Kidney (tissue), 14 donors: ENCODE data around the gene LPCAT1. TPM values are rescaled to one million over a fixed set of nuclear protein-coding genes. Genes with fewer than 3 reads are reported as not detected.

Source experiments
- DNase-seq, 5 donors: peaks; one replicate each; pipeline ENCODE4 v3.0.0-alpha.2; 2013 to 2020
- FAIRE-seq: peaks from 2 replicates; lab custom pipeline; 2012; peaks lifted over from hg19 to GRCh38; lab: Jason Lieb, UNC
- H3K27ac ChIP-seq, 2 donors: one replicate each; pipeline ENCODE4 v1.7.0; 2013; ENCODE audit warnings: low read depth in 2 of 2, low read length in 2 of 2, inconsistent platforms in 1 of 2
- H3K27me3 ChIP-seq: one replicate; pipeline ENCODE4 v1.7.1; 2013; ENCODE audit warnings: low read length, inconsistent platforms; ENCODE audit not compliant: control insufficient read depth, insufficient read depth
- H3K36me3 ChIP-seq, 3 donors: one replicate each; pipeline versions ENCODE4 v1.7.0 to v1.7.1; 2013; ENCODE audit warnings: low read length in 3 of 3, control low read depth in 1 of 3, inconsistent platforms in 1 of 3; ENCODE audit not compliant: insufficient read depth in 3 of 3, control insufficient read depth in 2 of 3
- H3K4me1 ChIP-seq, 3 donors: one replicate each; pipeline versions ENCODE4 v1.7.0 to v1.7.1; 2013; ENCODE audit warnings: low read length in 3 of 3, inconsistent platforms in 1 of 3, low read depth in 1 of 3; ENCODE audit not compliant: control insufficient read depth in 2 of 3, insufficient read depth in 2 of 3
- H3K4me3 ChIP-seq, 3 donors: one replicate each; pipeline versions ENCODE4 v1.7.0 to v1.8.1; 2013; ENCODE audit warnings: low read length in 3 of 3, control low read depth in 1 of 3, inconsistent platforms in 1 of 3
- H3K9ac ChIP-seq, 3 donors: one replicate each; pipeline versions ENCODE4 v1.7.0 to v1.7.1; 2013; ENCODE audit warnings: low read length in 3 of 3, control low read depth in 1 of 3, inconsistent platforms in 1 of 3
- H3K9me3 ChIP-seq, 3 donors: one replicate each; pipeline versions ENCODE4 v1.7.0 to v1.7.1; 2013; ENCODE audit warnings: low read length in 3 of 3, control low read depth in 1 of 3, inconsistent platforms in 1 of 3; ENCODE audit not compliant: control insufficient read depth in 2 of 3, insufficient read depth in 1 of 3
- intact Hi-C: fragments of 100-400 bp; cut with DNase I; formaldehyde crosslinking; loops from one replicate; pipeline ENCODE4 v1.11.1; 2022
- polyA plus RNA-seq: library from polyadenylated mRNA; stranded (reverse); fragments of 350-450 nt; fragmentation: Illumina TruSeq; extraction: RNeasy Lipid Tissue Mini Kit (QIAGEN cat#74804); gene quantifications from one replicate; pipeline ENCODE4 v1.2.3, GENCODE V29; 2014; ENCODE audit warnings: low read depth, low replicate concordance; ENCODE audit not compliant: insufficient read depth
- total RNA-seq: library from RNA; stranded (reverse); fragmentation: NEBNext Ultra II Directional; extraction: Animal tissue kit (Norgen Biotek cat#: 25700); gene quantifications from one replicate; pipeline ENCODE4 v1.2.1, GENCODE V29; 2021
- TF ChIP-seq, protein P1 (sequence below): IDR thresholded peaks from 3 replicates; pipeline ENCODE4 v1.5.1; 2012; ENCODE audit warnings: mild to moderate bottlenecking, moderate library complexity, borderline replicate concordance; ENCODE audit not compliant: insufficient read depth; ENCODE audit errors: extremely low read depth
- donor health status: control.
- donor health status: control.
- donor health status: control.
- donor health status: control.
- donor health status: control.
- donor health status: DM: yes; HTN: yes; CAD: no.
- donor health status: Normal renal cell carcinoma (clear cell type).

Gene LPCAT1
- total and polyA plus RNA-seq, 2 donors from 2014 or later: 22.2 to 46.5 TPM

GRCh38 chr5:1497242-1497777 lies 26.4 kb downstream of the LPCAT1 start:
- peaks cover 2 to 5% (median 4%) of the 10 kb centered on the region in 3 donors for H3K36me3 ChIP-seq
- H3K4me3 ChIP-seq: no peak overlapping the region
- peaks cover 0 to 18% (median 5%) of the 10 kb centered on the region in 3 donors for H3K4me1 ChIP-seq
- H3K9me3 ChIP-seq: peaks cover 0 to 2% (median 0%) of the 10 kb centered on the region in 3 donors
- no peaks in the 10 kb centered on the region for H3K27me3 ChIP-seq
- DNase-seq (no peak), FAIRE-seq (no peak)
- intact Hi-C loops: no loop called here
- no peak overlapping the region for H3K27ac ChIP-seq
- TF ChIP-seq, protein P1, sequence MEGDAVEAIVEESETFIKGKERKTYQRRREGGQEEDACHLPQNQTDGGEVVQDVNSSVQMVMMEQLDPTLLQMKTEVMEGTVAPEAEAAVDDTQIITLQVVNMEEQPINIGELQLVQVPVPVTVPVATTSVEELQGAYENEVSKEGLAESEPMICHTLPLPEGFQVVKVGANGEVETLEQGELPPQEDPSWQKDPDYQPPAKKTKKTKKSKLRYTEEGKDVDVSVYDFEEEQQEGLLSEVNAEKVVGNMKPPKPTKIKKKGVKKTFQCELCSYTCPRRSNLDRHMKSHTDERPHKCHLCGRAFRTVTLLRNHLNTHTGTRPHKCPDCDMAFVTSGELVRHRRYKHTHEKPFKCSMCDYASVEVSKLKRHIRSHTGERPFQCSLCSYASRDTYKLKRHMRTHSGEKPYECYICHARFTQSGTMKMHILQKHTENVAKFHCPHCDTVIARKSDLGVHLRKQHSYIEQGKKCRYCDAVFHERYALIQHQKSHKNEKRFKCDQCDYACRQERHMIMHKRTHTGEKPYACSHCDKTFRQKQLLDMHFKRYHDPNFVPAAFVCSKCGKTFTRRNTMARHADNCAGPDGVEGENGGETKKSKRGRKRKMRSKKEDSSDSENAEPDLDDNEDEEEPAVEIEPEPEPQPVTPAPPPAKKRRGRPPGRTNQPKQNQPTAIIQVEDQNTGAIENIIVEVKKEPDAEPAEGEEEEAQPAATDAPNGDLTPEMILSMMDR: no peak
- no peak overlapping the region for H3K9ac ChIP-seq

DNA sequence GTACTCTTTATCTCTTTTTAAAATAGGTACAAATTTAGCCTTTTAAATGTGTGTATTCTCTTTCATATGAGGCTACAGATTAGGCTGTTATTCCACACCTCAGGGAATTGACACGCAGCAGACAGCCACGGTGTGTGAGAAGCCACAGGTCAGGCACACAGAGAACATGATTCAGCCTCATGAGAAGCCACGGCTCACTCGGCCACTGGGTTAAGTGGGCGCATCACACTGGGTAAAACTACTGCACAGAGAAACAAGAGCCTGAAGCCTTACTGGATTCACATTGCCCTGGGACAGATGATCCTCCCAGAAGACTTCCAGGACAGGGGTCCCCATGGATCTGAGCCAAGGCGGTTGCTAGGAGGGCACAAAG lies 28.2 kb downstream of the LPCAT1 start:
- TF ChIP-seq, protein P1: no peak
- Histone ChIP-seq H3K9ac (no peak overlapping the region), H3K4me3 (no peak overlapping the region), H3K27me3 (no peaks in the 10 kb centered on the region), H3K27ac (no peak overlapping the region), H3K36me3 (peaks cover 4 to 5% (median 4%) of the 10 kb centered on the region in 3 donors), H3K9me3 (peaks cover 0 to 2% (median 0%) of the 10 kb centered on the region in 3 donors), H3K4me1 (peaks cover 0 to 7% (median 5%) of the 10 kb centered on the region in 3 donors)
- FAIRE-seq (no peak), DNase-seq (no peak)
- intact Hi-C loops: no loop called here

DNA sequence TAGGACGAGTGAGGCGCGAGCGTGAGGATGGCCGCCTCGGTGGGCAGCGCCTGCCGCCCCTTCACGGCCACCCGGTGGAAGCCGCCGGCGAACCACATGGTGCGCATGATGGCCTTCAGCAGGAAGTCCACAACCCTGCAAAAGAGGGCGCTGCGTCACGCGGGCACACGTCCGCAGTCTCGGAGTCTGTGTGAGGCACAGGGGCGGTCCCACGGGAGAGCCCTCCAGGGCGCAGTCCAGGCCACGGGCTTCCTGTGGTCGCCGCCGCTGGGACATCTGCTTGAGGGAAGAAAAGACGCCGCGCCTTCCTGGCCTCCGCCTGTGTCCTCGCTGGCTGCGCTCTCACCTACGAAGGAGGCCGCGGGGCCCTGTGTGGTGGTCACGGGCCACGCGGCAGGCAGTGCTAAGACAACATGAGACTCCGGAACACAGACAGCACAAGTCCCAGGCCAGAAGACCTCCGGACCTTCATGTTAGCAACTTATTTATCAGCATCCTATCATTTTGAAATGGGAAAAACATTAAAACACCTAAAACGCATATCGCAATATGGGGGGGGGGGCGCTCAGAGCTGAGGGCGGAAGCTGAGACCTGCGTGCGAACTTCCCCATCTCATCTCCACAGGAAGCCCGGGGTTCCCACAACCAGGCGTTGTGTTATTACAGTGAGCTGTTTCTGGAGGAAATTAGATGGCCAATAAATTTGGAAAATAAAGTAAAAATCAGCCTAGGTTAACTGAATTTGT lies 28.8 kb downstream of the LPCAT1 start:
- Histone ChIP-seq H3K4me1 (peaks cover 0 to 7% (median 5%) of the 10 kb centered on the region in 3 donors), H3K36me3 (peaks cover 4 to 5% (median 4%) of the 10 kb centered on the region in 3 donors), H3K27me3 (no peaks in the 10 kb centered on the region), H3K9ac (no peak overlapping the region), H3K9me3 (peaks cover 0 to 2% (median 0%) of the 10 kb centered on the region in 3 donors), H3K27ac (no peak overlapping the region), H3K4me3 (no peak overlapping the region)
- intact Hi-C loops: no loop called here
- TF ChIP-seq, protein P1: no peak
- no peak for DNase-seq
- no peak for FAIRE-seq
